Muscle of arm (tissue), 12 donors: ENCODE results near the gene SEC23IP. TPM values are rescaled to one million over a fixed set of nuclear protein-coding genes. Genes with fewer than 3 reads are reported as not detected.
A peak's percentile ranks its signal among the peaks of the same experiment; 100 is the strongest.
"Not testable (repeated sequence)": the region's sequence is repeated elsewhere in the genome, so short reads cannot be mapped to it uniquely, and the experiment has no call there.

Experiments used
- DNase-seq: peaks from one replicate; pipeline ENCODE4 v3.0.0-alpha.2; 2013
- polyA plus RNA-seq, 12 donors: library from polyadenylated mRNA; unstranded; fragments of 120-200 nt; gene quantifications; one replicate each; pipeline ENCODE4 v1.2.1, GENCODE V29; 2013; ENCODE audit not compliant: insufficient read length in 12 of 12

Gene SEC23IP
- polyA plus RNA-seq, 12 donors = 37.9 to 63.4 (median 48.0) TPM; not detected in 1

DNA sequence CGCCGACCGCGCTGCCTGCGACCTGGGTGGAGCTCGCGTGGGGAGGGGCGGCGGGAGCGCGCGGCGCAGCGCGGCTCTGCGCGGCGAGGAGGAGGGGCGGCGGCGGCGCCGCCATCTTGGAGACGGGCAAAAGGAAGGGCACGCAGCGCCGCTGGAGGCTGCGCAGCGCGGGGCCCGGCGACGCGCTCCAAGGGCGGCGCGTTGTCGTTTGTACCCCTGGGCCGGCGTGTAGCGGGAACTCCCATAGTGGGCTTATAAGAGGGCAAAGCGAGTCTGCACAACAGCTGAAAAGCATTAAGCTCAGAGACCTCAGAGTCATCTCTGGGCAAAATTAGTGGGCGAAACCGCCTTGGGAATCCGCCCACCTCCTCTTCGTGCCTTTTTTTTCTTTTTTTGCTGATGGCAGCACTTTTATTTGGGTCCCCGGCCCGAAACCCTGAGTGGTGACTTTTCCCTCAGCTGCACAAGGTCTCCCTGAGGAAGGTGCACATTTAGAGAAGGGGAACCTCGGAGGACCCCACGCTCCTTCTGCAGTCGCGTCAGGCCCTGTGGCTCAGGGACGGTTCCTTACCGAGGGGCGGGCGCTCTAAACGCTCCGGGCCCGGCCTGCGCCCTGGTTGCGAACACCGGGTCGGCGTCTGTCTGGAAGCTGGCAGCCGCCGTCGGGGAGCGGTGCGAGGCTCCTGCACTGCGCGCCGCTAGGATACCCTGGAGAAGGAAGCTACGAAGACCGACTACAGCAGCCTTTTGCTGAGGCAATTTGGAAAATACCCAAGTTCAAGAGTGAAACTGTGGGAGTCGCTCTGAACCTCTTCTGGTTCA, 19.5 kb upstream of the SEC23IP start:
- peak; percentile 91 for DNase-seq

DNA sequence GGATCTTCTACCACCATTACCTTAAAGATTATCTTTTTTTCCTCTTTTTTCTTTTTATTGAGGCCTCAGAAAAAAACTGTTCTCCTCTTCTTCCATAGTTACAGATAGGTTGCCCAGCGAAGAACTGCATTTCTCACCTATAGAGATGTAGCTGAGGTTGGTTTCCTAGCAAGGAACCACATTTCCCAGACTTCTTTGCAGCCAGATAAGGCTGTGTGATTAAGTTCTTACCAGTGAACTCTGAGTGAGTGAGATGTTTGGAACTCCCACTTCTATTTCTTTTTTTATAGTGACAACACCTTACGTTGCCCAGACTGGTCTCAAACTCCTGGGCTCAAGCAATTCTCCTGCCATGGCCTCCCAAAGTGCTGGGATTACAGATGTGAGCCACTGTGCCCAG, 14.0 kb upstream of the SEC23IP start:
- DNase-seq = no peak

DNA sequence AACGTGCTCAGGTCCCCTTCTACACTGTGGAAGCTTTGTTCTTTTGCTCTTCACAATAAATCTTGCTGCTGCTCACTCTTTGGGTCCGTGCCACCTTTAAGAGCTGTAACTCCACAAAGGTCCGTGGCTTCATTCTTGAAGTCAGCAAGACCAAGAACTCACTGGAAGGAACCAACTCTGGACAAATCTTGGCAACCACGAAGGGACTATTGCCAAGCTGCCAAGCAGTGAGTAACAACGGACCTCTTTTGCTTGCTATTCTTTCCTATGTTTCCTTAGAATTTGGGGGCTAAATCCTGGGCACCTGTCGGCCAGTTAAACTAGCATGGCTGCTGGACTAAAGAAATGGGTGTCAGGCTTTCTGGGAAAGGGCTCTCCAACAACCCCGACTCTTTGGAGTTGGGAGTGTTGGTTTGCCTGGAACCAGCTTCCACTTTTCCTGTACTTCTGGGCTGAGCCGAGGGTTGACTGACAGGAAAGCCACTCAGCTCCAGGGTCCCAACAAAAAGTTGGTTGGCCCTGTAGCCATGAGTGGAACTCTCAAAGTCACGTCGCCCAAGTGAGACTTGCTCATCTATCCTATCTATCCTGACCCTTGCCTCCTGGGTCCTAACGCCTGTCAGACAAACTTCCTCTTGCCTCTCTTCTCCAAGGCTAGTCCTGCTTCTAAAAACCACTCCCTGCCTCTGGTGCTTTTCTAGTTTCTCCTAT, 8.5 kb upstream of the SEC23IP start:
- DNase-seq = not testable (repeated sequence)

DNA sequence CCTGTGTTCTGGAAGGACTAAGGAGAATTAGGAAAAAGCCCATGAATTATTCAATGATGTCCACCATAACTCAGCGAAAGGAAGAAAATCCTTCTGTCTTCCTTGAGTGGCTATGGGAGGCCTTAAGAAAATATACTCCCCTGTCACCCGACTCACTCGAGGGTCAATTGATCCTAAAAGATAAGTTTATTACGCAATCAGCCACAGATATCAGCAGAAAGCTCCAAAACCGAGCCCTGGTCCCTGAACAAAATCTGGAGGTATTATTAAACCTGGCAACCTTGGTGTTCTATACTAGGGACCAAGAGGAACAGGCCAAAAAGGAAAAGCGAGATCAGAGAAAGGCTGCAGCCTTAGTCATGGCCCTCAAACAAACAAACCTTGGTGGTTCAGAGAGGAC, 6.5 kb upstream of the SEC23IP start:
- DNase-seq = not testable (repeated sequence)

DNA sequence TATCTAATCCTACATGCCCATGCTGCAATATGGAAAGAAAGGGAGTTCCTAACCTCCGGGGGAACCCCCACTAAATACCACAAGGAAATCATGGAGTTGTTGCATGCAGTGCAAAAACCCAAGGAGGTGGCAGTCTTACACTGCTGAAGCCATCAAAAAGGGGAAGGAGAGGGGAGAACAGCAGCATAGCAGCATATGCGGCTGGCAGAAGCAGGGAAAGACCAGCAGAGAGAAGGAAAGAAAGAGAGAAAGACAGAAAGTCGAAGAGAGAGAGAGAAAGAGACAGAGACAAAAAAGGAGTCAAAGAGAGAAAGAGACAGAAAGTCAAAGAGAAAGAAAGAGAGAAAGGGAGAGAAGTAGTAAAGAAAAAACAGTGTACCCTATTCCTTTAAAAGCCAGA, 3.8 kb upstream of the SEC23IP start:
- DNase-seq = not testable (repeated sequence)

DNA sequence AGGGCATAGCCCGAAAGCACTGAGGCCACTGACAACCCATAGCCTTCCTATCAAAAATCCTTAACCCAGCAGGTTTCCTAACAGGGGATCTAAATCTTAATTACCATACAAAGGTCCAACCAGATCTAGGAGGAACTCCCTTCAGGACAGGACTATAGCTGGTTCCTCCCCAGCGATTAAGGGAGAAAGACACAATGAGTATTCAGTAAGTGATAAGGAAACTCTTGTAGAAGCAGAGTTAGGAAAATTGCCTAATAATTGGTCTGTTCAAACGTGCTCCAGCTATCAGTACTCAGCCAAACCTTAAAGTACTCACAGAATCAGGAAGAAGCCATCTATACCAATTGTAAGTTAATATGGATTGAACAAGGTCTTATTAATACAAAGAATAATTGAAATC, 3.3 kb upstream of the SEC23IP start:
- DNase-seq = not testable (repeated sequence)

- DNase-seq = not testable (repeated sequence)
These were observed 2.2 kb upstream of the SEC23IP start for GRCh38 chr10:119890307-119890706.

- DNase-seq = not testable (repeated sequence)
These were observed 712 bp upstream of the SEC23IP start for GRCh38 chr10:119891849-119892187.

DNA sequence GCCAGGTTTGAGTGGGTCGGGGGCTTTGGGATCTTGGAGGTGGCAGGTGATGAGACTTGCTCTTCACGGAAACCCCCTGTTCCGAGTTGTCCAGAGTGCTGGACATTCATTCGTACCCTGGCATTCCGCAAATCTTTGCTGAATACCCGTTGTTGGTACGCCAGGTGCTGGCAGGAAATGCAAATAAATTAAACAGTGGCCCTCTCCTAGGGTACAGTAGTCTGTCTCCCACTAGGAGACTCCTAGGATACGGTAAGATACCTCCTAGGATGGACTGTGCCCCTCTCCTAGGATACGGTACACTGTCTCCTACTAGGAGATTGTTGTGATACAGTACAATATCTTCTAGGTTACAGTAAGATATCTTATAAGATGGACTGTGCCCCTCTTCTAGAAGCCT, 544 bp downstream of the SEC23IP start:
- no peak for DNase-seq

DNA sequence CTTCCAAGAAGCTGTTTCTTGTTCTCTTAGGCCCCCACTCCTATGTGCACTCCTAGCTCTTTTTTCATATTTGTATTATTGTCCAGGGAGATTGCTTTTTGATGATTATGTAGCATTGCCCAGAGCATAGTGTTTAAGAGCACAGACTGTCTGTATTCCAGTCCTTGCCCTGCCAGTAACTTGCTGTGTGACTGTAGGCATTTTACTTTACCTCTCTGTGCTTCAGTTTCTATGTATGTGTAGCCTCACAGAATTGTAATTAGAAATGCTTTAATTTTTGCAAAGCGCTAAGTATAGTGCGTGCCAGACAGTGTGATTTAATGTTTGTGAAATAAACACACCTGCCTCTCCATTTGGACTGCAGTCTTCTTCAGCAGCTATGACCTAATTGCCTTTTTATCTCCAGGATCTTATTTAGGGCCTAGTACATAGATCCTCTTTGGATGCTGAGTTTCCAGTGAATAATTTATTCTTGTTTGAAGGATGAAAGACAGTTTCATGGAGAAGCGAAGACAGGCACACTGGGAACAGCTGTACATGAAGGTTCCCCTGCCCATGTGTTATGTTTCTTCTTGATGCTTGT, 1.4 kb downstream of the SEC23IP start:
- DNase-seq = no peak

- DNase-seq = no peak
These were observed 3.6 kb downstream of the SEC23IP start for GRCh38 chr10:119896061-119896655.

DNA sequence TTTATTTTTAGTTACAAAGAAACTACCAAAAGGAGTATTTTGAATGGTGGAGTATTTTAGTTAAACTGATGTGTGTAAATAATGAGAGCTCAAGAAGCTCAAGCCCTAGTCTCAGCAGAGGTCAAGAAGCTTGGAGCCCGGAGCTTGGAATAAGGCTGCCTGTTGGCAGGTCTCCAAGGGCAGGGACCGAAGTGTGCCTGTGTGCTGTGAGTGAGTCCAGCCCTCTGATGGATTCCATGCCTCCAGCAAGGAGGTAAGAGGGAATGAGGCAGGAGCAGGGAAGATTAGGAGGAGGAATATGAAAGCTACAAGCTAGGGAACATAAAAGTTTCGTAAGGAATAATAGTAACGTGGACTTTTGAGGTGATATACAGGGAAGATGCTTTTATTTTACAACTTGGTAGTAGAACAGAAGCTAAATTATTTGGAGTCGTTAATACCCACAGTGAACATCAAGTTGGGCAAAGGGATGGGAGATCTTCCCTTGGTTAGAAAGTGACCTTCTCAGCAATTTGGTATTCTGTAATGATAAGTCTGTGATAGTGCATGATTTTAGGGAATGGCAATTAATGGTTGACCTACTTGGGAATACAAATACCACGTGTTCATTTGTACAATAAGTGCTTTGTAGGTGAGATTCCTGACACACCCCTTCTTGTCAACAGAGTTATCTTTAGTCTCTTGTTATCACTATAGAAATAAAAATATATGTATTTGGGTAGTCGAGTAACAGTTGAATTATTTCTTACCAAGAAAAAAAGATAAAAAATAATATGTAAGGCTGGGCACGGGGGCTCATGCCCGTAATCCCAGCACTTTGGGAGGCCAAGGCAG, 4.6 kb downstream of the SEC23IP start:
- DNase-seq = no peak

- DNase-seq = no peak
These were observed 6.0 kb downstream of the SEC23IP start for GRCh38 chr10:119898577-119898976.

- DNase-seq = no peak
These were observed 11.6 kb downstream of the SEC23IP start for GRCh38 chr10:119903946-119904666.

DNA sequence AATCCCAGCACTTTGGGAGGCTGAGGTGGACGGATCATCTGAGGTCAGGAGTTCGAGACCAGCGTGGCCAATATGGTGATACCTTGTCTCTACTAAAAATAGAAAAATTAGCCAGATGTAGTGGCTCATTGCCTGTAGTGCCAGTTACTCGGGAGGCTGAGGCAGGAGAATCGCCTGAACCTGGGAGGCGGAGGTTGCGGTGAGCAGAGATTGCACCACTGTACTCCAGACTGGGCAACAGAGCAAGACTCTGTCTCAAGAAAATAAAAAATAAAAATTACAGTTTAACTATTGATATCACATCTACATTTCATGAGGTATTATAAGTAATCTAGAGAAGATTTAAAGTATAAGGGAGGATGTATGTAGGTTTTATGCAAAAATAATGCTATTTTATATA, 15.2 kb downstream of the SEC23IP start:
- DNase-seq = not testable (repeated sequence)

- DNase-seq = no peak
These were observed 15.6 kb downstream of the SEC23IP start for GRCh38 chr10:119908166-119908565.

- no peak for DNase-seq
These were observed 18.2 kb downstream of the SEC23IP start for GRCh38 chr10:119910689-119911088.

- no peak for DNase-seq
These were observed 25.2 kb downstream of the SEC23IP start for GRCh38 chr10:119917777-119918176.

- no peak for DNase-seq
These were observed 26.7 kb downstream of the SEC23IP start for GRCh38 chr10:119919271-119919670.

DNA sequence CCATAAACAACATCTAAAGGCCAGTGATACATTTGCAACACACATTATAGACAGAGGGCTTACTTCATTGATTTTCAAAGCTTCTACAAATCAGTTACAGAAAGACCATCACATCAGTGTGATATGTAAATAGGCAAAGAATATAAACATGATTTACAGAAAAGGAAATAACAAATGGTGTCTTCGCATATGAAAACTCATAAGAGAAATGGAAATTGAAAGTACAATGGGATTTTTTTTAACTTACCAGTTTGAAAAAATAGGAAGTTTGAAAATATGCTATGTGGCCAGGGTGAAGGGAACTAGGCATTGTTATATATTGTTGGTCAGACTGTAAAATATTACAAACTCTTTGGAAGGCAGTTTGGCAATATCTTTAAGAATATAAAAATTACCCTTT, 27.3 kb downstream of the SEC23IP start:
- no peak for DNase-seq

DNA sequence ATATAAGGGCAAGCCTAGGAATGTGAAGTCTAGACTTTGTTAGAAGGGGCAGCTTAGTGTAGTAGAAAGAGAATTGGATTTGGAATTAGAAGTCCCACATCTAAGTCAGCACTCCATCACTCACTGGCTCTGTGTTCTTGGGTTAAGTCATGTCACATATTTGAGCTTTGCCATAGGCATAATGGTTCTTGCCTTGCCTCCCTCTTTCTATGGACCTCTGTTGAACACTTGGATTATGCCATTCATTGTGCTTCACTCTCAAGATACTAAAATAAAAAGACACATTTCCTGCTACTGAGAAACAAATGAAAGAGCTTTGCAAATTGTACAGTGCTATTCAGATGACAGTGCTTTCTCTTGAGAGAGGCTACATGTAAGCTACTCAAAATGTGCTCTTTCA, 35.9 kb downstream of the SEC23IP start:
- no peak for DNase-seq
